ENCODE measurements around the gene ECEL1. TPM values are rescaled to one million over a fixed set of nuclear protein-coding genes. Genes with fewer than 3 reads are reported as not detected.

ECEL1 gene
- total RNA-seq, 2 experiments from 2014 or later, result not detected

- Mint-ChIP-seq H3K36me3 (no peaks in the 10 kb centered on the region), H3K4me1 (peaks cover 11% of the 10 kb centered on the region), H3K27me3 (peaks cover 22% of the 10 kb centered on the region), H3K27ac (no peak overlapping the region), H3K4me3 (no peak overlapping the region), H3K9me3 (no peaks in the 10 kb centered on the region)
- POLR2A ChIA-PET, result no interaction called here
- ATAC-seq (ENCODE audit: low read depth) (no peak), DNase-seq (no peak)
These were observed 38.8 kb upstream of the ECEL1 start for GRCh38 chr2:232526372-232526941.

GRCh38 chr2:232525791-232526371, 38.2 kb upstream of the ECEL1 start, which contains the start of gene CHRND:
TSS of gene CHRND (plus strand) at chr2:232526160. CDS start at chr2:232526216, 56 bp downstream.
- POLR2A ChIA-PET, result no interaction called here

GRCh38 chr2:232525199-232525598, 37.6 kb upstream of the ECEL1 start:
- Mint-ChIP-seq H3K27me3 (peaks cover 32% of the 10 kb centered on the region), H3K27ac (no peak overlapping the region), H3K36me3 (no peaks in the 10 kb centered on the region), H3K9me3 (no peaks in the 10 kb centered on the region), H3K4me3 (no peak overlapping the region), H3K4me1 (peaks cover 12% of the 10 kb centered on the region)
- POLR2A ChIA-PET, result no interaction called here
- DNase-seq, result no peak
- no peak for ATAC-seq (ENCODE audit: low read depth)

More at GRCh38 chr2:232525791-232526371, 38.2 kb upstream of the ECEL1 start, which contains the start of gene CHRND:
- H3K9me3 Mint-ChIP-seq, result no peaks in the 10 kb centered on the region
- H3K36me3 Mint-ChIP-seq, result no peaks in the 10 kb centered on the region
- peaks cover 12% of the 10 kb centered on the region for H3K4me1 Mint-ChIP-seq
- ATAC-seq (ENCODE audit: low read depth) (no peak), DNase-seq (no peak)
- no peak within 1 kb of the TSS for H3K27ac Mint-ChIP-seq
- H3K4me3 Mint-ChIP-seq, result no peak within 1 kb of the TSS
- H3K27me3 Mint-ChIP-seq, result peaks cover 25% of the 10 kb centered on the region

GRCh38 chr2:232524771-232525170, 37.1 kb upstream of the ECEL1 start:
- POLR2A ChIA-PET, result no interaction called here
- Mint-ChIP-seq H3K27ac (no peak overlapping the region), H3K4me1 (peaks cover 12% of the 10 kb centered on the region), H3K4me3 (no peak overlapping the region), H3K36me3 (no peaks in the 10 kb centered on the region), H3K27me3 (peaks cover 32% of the 10 kb centered on the region), H3K9me3 (no peaks in the 10 kb centered on the region)
- ATAC-seq (ENCODE audit: low read depth) (no peak), DNase-seq (no peak)

GRCh38 chr2:232523682-232524597, 36.3 kb upstream of the ECEL1 start:
- POLR2A ChIA-PET, result no interaction called here
- Mint-ChIP-seq H3K36me3 (no peaks in the 10 kb centered on the region), H3K27me3 (peaks cover 32% of the 10 kb centered on the region)

GRCh38 chr2:232523402-232523681, 35.7 kb upstream of the ECEL1 start:
- no peaks in the 10 kb centered on the region for H3K9me3 Mint-ChIP-seq
- H3K27ac Mint-ChIP-seq, result no peak overlapping the region
- H3K4me1 Mint-ChIP-seq, result peaks cover 4% of the 10 kb centered on the region
- no peak overlapping the region for H3K4me3 Mint-ChIP-seq
- POLR2A ChIA-PET, result no interaction called here
- H3K36me3 Mint-ChIP-seq, result no peaks in the 10 kb centered on the region
- DNase-seq, result no peak
- no peak for ATAC-seq (ENCODE audit: low read depth)
- H3K27me3 Mint-ChIP-seq, result peaks cover 28% of the 10 kb centered on the region

More at GRCh38 chr2:232523682-232524597, 36.3 kb upstream of the ECEL1 start:
- Mint-ChIP-seq H3K4me3 (no peak overlapping the region), H3K4me1 (peaks cover 8% of the 10 kb centered on the region), H3K9me3 (no peaks in the 10 kb centered on the region), H3K27ac (no peak overlapping the region)
- peak; percentile 28 for ATAC-seq (ENCODE audit: low read depth)
- DNase-seq, result peak; percentile 55

GRCh38 chr2:232522623-232523401, 35.2 kb upstream of the ECEL1 start:
- Mint-ChIP-seq H3K4me3 (no peak overlapping the region), H3K4me1 (peaks cover 4% of the 10 kb centered on the region), H3K9me3 (no peaks in the 10 kb centered on the region), H3K27ac (no peak overlapping the region), H3K36me3 (no peaks in the 10 kb centered on the region), H3K27me3 (peaks cover 28% of the 10 kb centered on the region)
- POLR2A ChIA-PET, result interaction anchor here (0.6 kb wide), 1 partner anchor 48 kb away, joined by 3 read pairs; no protein-coding TSS in a partner anchor
- DNase-seq (no peak), ATAC-seq (ENCODE audit: low read depth) (no peak)

GRCh38 chr2:232521959-232522622, 34.5 kb upstream of the ECEL1 start:
- Mint-ChIP-seq H3K27ac (no peak overlapping the region), H3K4me1 (peaks cover 4% of the 10 kb centered on the region), H3K9me3 (no peaks in the 10 kb centered on the region), H3K4me3 (no peak overlapping the region), H3K27me3 (peaks cover 28% of the 10 kb centered on the region), H3K36me3 (no peaks in the 10 kb centered on the region)
- POLR2A ChIA-PET, result interaction anchor here (0.6 kb wide), 1 partner anchor 49 kb away, joined by 3 read pairs; no protein-coding TSS in a partner anchor
- ATAC-seq (ENCODE audit: low read depth), result peak; percentile 67
- peak; percentile 86 for DNase-seq

- Mint-ChIP-seq H3K27me3 (peaks cover 31% of the 10 kb centered on the region), H3K4me3 (no peak overlapping the region), H3K27ac (no peak overlapping the region), H3K4me1 (peaks cover 4% of the 10 kb centered on the region), H3K36me3 (no peaks in the 10 kb centered on the region), H3K9me3 (no peaks in the 10 kb centered on the region)
- DNase-seq, result no peak
- no peak for ATAC-seq (ENCODE audit: low read depth)
- POLR2A ChIA-PET, result no interaction called here
These were observed 33.5 kb upstream of the ECEL1 start for GRCh38 chr2:232521098-232521497.

GRCh38 chr2:232520489-232520888, 32.9 kb upstream of the ECEL1 start:
- DNase-seq, result no peak
- H3K4me3 Mint-ChIP-seq, result no peak overlapping the region

GRCh38 chr2:232519581-232520438, 32.2 kb upstream of the ECEL1 start, which contains the start of gene PRSS56:
TSS of gene PRSS56 (plus strand) at chr2:232520388. CDS start at chr2:232520599, 211 bp downstream.
- POLR2A ChIA-PET, result no interaction called here
- peaks cover 31% of the 10 kb centered on the region for H3K27me3 Mint-ChIP-seq
- no peaks in the 10 kb centered on the region for H3K9me3 Mint-ChIP-seq
- ATAC-seq (ENCODE audit: low read depth) (no peak), DNase-seq (no peak)
- H3K4me3 Mint-ChIP-seq, result no peak within 1 kb of the TSS
- no peaks in the 10 kb centered on the region for H3K36me3 Mint-ChIP-seq
- H3K27ac Mint-ChIP-seq, result no peak within 1 kb of the TSS
- peaks cover 4% of the 10 kb centered on the region for H3K4me1 Mint-ChIP-seq

More at GRCh38 chr2:232520489-232520888, 32.9 kb upstream of the ECEL1 start:
- Mint-ChIP-seq H3K9me3 (no peaks in the 10 kb centered on the region), H3K36me3 (no peaks in the 10 kb centered on the region), H3K27ac (no peak overlapping the region), H3K27me3 (peaks cover 32% of the 10 kb centered on the region), H3K4me1 (peaks cover 4% of the 10 kb centered on the region)
- ATAC-seq (ENCODE audit: low read depth), result no peak
- POLR2A ChIA-PET, result no interaction called here

GRCh38 chr2:232518844-232519243, 31.2 kb upstream of the ECEL1 start:
- ATAC-seq (ENCODE audit: low read depth), result no peak
- Mint-ChIP-seq H3K4me1 (peaks cover 2% of the 10 kb centered on the region), H3K36me3 (no peaks in the 10 kb centered on the region), H3K4me3 (no peak overlapping the region), H3K27ac (no peak overlapping the region), H3K9me3 (no peaks in the 10 kb centered on the region), H3K27me3 (peaks cover 25% of the 10 kb centered on the region)
- POLR2A ChIA-PET, result no interaction called here
- no peak for DNase-seq
